ENCODE measurements around the gene NANP. TPM values are rescaled to one million over a fixed set of nuclear protein-coding genes. Genes with fewer than 3 reads are reported as not detected.
"Not testable (repeated sequence)": the region's sequence is repeated elsewhere in the genome, so short reads cannot be mapped to it uniquely, and the experiment has no call there.

The NANP gene
- total RNA-seq, 1 donor from 2014 or later, result 5.0 TPM

DNA sequence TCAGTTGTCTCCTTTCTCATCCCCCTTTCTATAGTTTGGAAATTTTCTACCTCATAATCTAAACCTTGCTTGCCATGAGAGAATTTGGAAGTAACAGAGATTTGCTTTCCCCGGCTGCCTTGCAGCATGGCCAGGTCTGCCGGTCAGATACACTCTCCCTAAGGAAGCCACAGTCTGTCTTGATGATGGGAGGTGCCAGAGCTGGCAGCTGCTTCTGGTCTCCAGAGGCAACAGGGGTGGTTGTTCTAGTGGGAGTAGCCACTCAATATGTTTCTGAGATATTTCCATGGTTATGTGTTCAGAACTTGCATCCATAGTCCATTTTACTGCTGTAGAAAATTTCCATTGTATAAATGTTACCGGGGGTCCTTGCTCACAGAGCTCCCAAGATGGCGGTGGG is 33.0 kb downstream of the NANP start:
- H2AFZ ChIP-seq (ENCODE audit: low read depth, low read length); H3K4me1 Mint-ChIP-seq (ENCODE audit: low read depth, unreplicated experiment); H3K4me3 ChIP-seq (ENCODE audit: insufficient read depth, low read depth, low read length); H3K9ac ChIP-seq (ENCODE audit: low read length); H3K79me2 ChIP-seq (ENCODE audit: insufficient read depth, low read length); H4K20me1 ChIP-seq (ENCODE audit: insufficient read depth, low read length); H3K4me1 ChIP-seq (ENCODE audit: insufficient read depth, low read length); H3K27ac Mint-ChIP-seq (ENCODE audit: unreplicated experiment); H3K9me3 Mint-ChIP-seq (ENCODE audit: unreplicated experiment); H3K36me3 Mint-ChIP-seq (ENCODE audit: low read depth, unreplicated experiment); H3K27ac ChIP-seq (ENCODE audit: low read depth, low read length); H3K27me3 ChIP-seq (ENCODE audit: insufficient read depth, low read length); H3K4me3 Mint-ChIP-seq (ENCODE audit: unreplicated experiment); H3K4me2 ChIP-seq (ENCODE audit: low read length); FAIRE-seq; DNase-seq (ENCODE audit: low read depth); H3K9me3 ChIP-seq (ENCODE audit: insufficient read depth, low read depth, low read length); H3K36me3 ChIP-seq (ENCODE audit: insufficient read depth, low read length): not testable (repeated sequence)
- H3K27me3 Mint-ChIP-seq (ENCODE audit: low read depth, unreplicated experiment), result peaks cover 11% of the 10 kb centered on the region

DNA sequence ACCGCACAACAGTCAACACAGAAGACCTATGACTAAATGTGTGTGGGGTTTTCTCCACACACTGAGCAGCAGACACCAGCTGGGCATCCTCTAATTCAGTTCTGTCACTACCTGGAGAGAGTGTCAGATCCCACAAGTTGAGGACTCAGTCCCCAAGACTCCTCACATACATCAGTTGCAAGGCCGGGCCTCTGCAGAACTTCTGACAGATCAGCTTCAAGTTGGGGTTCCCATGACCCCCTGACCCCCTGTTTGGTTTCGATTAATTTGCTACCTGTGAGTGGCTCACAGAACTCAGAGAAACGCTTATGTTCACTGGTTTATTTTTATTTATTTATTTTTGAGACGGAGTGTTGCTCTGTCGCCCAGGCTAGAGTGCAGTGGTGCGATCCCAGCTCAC is 35.3 kb downstream of the NANP start:
- Mint-ChIP-seq H3K27ac (ENCODE audit: unreplicated experiment) (no peak overlapping the region), H3K9me3 (ENCODE audit: unreplicated experiment) (no peaks in the 10 kb centered on the region), H3K4me3 (ENCODE audit: unreplicated experiment) (no peak overlapping the region), H3K27me3 (ENCODE audit: low read depth, unreplicated experiment) (peaks cover 3% of the 10 kb centered on the region), H3K4me1 (ENCODE audit: low read depth, unreplicated experiment) (peaks cover 3% of the 10 kb centered on the region), H3K36me3 (ENCODE audit: low read depth, unreplicated experiment) (no peaks in the 10 kb centered on the region)
- Histone ChIP-seq H3K9ac (ENCODE audit: low read length) (no peak overlapping the region), H3K36me3 (ENCODE audit: insufficient read depth, low read length) (no peaks in the 10 kb centered on the region), H3K79me2 (ENCODE audit: insufficient read depth, low read length) (peaks cover 13% of the 10 kb centered on the region), H3K27ac (ENCODE audit: low read depth, low read length) (no peak overlapping the region), H3K27me3 (ENCODE audit: insufficient read depth, low read length) (no peaks in the 10 kb centered on the region), H2AFZ (ENCODE audit: low read depth, low read length) (no peak overlapping the region), H4K20me1 (ENCODE audit: insufficient read depth, low read length) (no peaks in the 10 kb centered on the region), H3K9me3 (ENCODE audit: insufficient read depth, low read depth, low read length) (no peaks in the 10 kb centered on the region), H3K4me1 (ENCODE audit: insufficient read depth, low read length) (peaks cover 10% of the 10 kb centered on the region), H3K4me3 (ENCODE audit: insufficient read depth, low read depth, low read length) (no peak overlapping the region), H3K4me2 (ENCODE audit: low read length) (no peak overlapping the region)
- TF ChIP-seq, protein P1, sequence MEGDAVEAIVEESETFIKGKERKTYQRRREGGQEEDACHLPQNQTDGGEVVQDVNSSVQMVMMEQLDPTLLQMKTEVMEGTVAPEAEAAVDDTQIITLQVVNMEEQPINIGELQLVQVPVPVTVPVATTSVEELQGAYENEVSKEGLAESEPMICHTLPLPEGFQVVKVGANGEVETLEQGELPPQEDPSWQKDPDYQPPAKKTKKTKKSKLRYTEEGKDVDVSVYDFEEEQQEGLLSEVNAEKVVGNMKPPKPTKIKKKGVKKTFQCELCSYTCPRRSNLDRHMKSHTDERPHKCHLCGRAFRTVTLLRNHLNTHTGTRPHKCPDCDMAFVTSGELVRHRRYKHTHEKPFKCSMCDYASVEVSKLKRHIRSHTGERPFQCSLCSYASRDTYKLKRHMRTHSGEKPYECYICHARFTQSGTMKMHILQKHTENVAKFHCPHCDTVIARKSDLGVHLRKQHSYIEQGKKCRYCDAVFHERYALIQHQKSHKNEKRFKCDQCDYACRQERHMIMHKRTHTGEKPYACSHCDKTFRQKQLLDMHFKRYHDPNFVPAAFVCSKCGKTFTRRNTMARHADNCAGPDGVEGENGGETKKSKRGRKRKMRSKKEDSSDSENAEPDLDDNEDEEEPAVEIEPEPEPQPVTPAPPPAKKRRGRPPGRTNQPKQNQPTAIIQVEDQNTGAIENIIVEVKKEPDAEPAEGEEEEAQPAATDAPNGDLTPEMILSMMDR (IDR thresholded peaks at IDR 0.05; ENCODE audit: insufficient read depth, low read depth, low read length), result no peak
- TF ChIP-seq EZH2 (IDR thresholded peaks at IDR 0.05; ENCODE audit: insufficient read depth, low read length), result no peak
- FAIRE-seq (no peak), DNase-seq (ENCODE audit: low read depth) (no peak)

DNA sequence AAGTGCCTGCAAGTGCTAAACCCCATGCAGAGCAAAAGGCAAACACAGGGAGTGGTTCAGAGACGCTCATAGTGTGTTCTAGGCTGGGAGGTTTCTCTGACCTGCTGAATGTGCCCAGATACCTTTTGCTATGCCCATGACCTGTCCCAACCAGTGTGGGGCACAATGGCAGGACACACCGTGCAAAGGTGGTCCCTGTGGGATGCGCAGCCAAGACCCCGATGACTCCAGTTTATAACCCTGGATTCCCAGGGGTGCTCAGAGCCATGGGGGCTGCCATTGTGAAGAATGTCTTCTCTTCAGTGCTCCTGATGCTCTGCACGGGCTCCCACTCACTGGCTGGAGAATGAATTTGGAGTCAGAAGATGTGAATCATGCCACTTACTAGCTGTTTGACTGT is 36.3 kb downstream of the NANP start:
- Mint-ChIP-seq H3K4me3 (ENCODE audit: unreplicated experiment) (no peak overlapping the region), H3K27me3 (ENCODE audit: low read depth, unreplicated experiment) (no peaks in the 10 kb centered on the region), H3K9me3 (ENCODE audit: unreplicated experiment) (no peaks in the 10 kb centered on the region), H3K27ac (ENCODE audit: unreplicated experiment) (no peak overlapping the region), H3K4me1 (ENCODE audit: low read depth, unreplicated experiment) (peaks cover 8% of the 10 kb centered on the region), H3K36me3 (ENCODE audit: low read depth, unreplicated experiment) (no peaks in the 10 kb centered on the region)
- Histone ChIP-seq H3K4me1 (ENCODE audit: insufficient read depth, low read length) (peaks cover 10% of the 10 kb centered on the region), H3K4me3 (ENCODE audit: insufficient read depth, low read depth, low read length) (no peak overlapping the region), H3K9ac (ENCODE audit: low read length) (no peak overlapping the region), H3K79me2 (ENCODE audit: insufficient read depth, low read length) (peaks cover 18% of the 10 kb centered on the region), H3K27me3 (ENCODE audit: insufficient read depth, low read length) (no peaks in the 10 kb centered on the region), H3K4me2 (ENCODE audit: low read length) (no peak overlapping the region), H4K20me1 (ENCODE audit: insufficient read depth, low read length) (peaks cover 2% of the 10 kb centered on the region), H3K27ac (ENCODE audit: low read depth, low read length) (no peak overlapping the region), H2AFZ (ENCODE audit: low read depth, low read length) (no peak overlapping the region), H3K9me3 (ENCODE audit: insufficient read depth, low read depth, low read length) (no peaks in the 10 kb centered on the region), H3K36me3 (ENCODE audit: insufficient read depth, low read length) (no peaks in the 10 kb centered on the region)
- TF ChIP-seq EZH2 (IDR thresholded peaks at IDR 0.05; ENCODE audit: insufficient read depth, low read length), result no peak
- TF ChIP-seq, protein P1 (IDR thresholded peaks at IDR 0.05; ENCODE audit: insufficient read depth, low read depth, low read length), result no peak
- DNase-seq (ENCODE audit: low read depth) (no peak), FAIRE-seq (no peak)
